ENCODE measurements around the gene ASAP3.

ASAP3 gene

DNA sequence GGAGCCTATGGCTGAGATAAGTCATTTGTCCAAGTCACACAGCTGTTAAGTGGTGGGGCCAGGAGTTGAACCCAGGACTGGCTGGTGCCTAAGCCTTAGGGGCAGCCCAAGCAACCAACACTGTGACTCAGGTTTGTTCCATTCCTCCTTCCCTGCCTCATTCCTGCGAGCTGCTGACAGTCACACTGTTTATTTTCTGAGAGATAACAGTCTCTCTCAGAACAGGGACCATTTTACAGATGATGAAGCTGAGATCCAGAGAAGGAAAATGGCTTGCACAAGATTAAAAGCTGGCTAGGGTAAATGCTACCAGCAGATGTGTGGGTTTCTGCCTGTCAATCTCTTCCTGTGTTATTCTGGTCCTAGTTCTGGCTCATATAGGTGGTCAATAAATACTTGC is 35.1 kb downstream of the ASAP3 start:
- DNase-seq: no peak

DNA sequence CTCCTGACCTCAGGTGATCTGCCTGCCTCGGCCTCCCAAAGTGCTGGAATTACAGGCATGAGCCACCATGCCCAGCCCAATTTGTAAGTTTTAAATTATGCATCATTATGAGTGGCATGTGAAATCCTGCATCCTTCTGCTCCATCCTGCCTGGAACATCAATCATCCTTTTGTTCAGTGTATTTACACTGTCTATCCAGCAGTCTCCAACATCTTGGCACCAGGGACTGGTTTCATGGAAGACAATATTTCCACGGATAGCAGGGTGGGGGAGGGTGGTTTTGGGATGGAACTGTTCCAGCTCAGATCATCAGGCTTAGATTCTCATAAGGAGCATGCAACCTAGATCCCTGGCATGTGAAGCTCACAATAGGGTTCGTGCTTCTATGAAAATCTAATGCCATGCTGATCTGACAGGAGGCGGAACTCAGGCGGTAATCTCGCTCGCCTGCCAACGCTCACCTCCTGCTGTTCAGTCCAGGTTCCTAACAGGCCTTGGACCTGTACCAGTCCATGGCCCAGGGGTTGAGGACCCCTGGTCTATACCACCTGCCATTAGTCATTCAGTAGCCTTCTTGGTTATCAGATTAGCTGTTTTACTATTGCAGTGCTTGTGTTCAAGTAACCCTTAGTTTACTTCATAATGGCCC is 37.2 kb downstream of the ASAP3 start:
- no peak for DNase-seq

DNA sequence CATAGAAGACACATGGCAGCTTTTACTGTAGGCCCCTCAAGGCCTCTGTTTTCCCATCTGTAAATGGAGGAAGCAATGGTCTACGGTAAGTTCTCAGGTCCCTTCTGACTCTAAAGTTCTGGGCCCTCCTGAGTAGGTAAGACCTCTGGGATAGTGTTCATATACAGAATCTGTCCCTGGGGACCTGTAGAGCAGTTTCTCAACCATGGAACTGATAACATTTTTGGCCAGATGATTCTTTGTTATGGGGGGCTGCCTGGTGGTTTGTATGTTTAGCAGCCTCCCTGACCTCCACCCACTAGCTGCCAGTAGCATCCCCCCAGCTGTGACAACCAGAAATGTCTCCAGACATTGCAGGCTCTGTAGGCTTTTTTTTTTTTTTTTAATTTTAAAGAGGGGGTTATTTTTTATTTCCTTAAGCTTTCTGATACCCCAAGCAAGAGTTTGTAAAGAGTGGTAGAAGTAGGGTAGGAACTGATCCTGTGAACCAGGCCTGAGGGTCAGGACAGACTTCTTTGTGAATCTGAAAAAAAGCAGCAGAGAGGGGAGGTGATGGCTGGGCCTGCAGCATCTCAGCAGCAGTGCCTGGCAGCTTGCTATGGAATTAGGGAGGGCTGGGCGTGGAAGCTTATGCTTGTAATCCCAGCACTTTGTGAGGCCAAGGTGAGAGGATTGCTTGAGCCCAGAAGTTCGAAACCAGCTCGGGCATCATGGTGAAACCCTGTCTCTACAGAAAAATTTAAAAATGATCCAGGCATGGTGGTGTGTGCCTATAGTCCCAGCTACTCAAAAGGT is 39.2 kb downstream of the ASAP3 start:
- DNase-seq: no peak

DNA sequence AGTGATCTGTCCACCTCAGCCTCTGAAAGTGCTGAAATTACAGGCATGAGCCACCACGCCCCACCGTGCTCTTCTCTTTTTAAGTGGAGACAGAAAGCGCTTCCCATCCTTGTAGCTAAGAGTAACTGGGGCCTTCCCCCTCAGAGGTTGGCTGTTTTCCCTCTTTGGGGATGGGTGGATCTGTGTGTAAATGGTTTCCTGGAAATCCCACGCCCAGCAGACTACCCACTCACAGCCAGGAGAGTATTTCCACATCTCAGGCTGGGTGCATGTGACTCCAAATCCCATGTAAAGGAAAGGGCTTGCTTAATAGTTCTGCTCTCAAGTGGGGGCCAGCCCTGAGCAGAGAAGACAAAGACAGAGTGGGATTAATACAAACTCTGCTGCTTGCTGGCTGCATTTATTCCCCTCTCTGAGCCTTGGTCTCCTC is 39.9 kb downstream of the ASAP3 start:
- DNase-seq: no peak

DNA sequence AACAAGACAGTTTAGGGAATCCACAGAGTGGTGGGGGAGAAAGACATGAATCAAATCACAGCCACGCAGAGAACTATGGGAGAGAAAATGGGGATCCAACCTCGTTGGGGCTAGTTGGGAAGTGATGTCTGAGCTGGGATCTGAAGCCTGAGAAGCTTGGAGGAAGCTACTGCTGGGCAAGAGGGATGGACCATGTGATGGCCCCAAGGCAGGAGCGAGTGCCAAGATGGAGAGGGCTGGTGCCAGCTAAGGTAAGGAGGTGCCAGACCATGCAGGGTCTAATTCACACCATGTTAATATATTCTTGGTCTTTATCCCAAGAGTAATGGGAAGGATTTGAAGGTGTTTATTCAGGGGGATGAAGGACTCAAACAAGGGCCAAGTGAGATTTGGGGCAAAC is 41.2 kb downstream of the ASAP3 start:
- DNase-seq: no peak

DNA sequence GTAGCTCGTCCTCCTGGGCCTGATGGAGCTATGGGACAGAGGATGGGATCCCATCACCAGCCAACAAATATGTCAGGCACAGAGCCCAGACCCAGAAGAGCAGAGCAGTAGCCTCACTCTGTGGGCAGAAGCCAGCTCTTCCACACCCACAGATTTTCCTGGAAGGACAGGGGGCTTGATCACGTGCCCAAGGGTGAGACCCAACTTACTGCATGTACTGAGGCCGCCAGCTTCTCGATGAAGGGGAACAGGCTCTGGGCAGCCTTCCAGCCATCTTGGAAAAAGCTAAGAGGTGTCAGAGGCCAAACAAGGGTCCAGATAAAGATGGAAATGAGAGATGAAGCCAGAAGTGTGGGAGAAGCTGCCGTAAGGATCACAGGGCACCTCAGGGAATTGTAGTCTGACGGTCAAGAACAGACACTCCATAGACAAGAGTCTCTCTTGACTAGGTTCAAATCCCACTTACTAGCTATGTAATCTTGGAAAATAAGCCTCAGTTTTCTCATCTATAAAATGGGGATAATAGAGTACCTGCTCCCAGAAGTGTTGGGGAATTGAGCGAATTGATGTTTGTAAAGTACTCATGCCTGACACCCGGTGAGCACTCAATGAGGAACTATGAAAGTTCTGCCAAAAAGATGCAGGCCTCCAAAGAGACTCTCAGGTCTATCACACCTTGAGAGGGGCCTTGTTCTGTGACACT is 42.4 kb downstream of the ASAP3 start:
- no peak for DNase-seq

DNA sequence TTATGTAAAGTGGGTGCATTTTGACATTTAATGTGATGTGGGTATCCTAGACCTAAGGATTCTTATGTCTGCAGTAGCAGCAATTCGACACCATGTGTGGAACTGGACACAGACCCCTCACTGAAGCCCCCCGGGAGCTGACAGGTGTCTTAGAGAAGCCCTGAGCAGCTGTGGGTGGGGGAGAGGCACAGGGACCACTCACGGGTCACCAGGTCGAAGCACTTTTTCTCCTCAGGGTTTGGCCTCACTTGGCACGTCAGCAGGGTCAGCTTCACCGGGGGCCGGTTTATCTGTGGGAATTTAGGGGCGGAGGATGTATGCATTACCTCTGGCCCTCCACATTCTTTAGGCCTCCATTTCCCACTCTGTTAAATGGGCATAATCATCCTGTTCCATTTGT is 45.4 kb downstream of the ASAP3 start:
- no peak for DNase-seq

DNA sequence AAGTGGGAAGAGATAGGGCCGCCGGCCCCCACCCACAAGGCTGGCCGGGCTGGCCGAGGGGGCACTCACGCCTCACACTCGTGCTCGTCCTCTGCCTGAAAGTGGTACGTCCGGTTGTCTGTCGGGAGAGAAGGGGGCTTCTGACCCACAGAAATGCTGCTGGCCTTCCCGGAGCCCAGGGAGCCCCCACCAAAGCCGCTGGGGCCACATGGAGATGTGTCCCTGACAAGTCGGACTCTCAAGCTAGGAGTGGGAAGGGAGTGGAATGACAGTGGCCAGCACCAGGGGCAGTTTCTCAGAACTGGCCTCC is 46.7 kb downstream of the ASAP3 start:
- DNase-seq: no peak

DNA sequence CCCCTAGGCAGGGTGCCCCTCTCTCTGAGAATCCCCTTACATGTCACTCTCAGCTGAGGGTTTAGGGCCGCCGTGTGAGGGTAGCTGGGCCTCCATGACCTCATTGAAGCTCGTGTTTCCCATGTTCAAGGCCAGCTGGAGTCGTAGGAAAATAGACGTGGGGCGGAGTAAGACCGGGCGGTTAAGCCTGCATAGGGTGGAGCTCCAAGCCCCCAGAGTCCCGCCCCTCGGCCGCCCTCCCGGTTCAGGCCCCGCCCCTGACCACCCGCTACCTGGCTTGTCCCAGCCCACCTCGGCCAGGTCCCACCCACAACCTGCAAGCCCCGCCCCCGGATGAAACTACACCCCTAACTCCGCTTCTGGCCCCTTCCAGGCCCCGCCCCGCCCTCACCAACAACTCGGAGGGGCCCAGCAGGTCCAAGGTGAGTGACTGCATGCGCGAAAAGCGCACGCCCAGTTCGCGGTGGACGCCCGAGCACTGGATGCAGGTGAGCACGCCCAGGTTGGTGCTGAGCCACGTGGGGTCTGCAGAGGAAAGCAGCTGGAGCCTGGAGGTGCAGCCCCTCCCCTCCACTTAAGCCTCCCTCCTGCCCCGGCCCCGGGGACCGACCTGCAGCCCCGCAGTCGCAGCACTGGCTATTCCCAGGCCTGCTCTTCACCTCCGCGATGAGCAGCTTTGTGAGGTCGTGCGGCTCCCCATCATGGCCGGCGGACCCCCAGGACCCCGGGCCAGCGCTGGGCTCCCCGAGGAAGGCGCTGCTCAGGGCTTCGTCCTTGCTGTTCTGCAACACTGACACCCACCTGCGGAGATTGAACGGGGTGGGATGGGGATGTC is 47.2 kb downstream of the ASAP3 start:
- DNase-seq: no peak

DNA sequence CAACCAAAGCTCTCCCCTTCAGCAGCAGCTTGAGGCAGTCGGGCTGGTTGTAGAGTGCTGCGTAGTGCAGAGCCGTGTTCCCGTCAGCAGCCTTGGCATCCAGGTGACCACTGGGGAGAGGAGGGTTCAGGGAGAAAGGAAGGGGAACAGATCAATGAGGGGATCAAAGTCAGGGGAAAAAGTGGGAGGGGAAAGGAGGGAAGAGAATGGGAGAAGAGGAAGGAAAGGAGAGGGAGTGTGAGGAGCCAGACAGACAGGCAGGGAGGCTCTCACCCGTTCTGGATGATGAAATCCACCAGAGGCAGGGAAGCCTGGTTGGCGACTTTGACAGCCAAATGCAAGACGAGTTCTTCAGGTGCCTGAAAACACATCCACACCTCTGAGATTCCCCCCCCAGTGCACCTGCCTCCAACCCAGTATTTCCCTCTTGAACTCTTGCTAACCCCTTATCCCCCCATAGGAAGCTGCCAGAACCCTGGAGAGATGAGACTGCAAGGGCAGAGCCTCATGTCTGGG is 49.7 kb downstream of the ASAP3 start:
- no peak for DNase-seq

DNA sequence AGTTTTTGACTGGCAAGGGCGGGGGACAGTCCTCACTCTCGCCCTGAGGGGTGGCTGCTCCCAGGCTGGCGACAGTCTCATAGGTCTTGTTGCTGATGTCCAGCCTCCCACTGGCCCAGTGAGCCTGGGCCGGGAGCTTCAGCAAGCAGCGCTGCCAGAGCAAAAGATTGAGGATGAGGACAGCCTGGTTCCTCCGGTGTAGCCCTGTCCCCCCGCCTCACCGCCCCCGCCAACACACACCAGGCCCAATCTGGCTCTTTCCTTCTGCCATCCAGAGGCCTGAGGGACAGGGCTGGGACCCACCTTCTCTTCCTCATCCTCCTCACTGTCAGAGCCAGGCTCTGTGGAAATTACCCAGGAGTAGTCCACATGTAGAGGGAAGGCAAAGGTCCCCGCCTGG is 50.9 kb downstream of the ASAP3 start:
- DNase-seq: no peak

DNA sequence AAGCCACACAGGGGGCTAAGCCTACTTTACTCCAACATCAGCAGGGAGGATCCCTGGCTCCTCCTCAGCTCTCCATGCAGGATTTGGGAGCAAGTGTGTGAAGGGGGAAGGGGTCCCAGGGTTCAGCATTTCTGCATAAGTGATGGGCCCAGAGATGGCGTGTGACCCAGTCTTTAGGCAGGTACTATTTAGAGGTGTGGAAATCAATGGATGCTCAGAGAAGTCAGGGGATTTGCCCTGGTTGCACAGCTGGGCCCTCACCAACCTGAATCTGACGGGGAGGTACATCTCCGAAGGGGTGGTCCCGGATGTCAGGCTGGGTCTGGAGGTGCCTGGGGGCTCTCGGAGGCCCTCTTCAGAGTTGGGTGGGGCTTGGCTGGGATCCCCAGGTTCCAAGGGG is 52.5 kb downstream of the ASAP3 start:
- no peak for DNase-seq

DNA sequence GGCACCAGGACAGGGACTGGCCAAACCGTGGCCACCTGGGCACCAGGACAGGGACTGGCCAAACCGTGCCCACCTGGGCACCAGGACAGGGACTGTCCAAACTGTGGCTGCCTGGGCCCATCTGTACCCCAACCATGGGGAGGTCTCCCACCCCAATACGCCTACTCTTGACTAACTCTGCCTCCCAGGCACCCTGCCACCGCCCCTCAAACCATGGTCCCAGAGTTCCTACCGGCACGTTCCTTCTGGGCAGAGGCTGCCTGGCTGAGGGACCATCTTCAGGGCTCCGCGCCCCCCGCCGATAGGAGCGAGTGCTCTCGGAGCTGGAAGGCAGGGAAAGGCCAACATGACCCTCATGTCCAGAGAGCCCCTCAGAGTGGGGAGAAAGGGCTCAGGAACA is 53.2 kb downstream of the ASAP3 start:
- no peak for DNase-seq

DNA sequence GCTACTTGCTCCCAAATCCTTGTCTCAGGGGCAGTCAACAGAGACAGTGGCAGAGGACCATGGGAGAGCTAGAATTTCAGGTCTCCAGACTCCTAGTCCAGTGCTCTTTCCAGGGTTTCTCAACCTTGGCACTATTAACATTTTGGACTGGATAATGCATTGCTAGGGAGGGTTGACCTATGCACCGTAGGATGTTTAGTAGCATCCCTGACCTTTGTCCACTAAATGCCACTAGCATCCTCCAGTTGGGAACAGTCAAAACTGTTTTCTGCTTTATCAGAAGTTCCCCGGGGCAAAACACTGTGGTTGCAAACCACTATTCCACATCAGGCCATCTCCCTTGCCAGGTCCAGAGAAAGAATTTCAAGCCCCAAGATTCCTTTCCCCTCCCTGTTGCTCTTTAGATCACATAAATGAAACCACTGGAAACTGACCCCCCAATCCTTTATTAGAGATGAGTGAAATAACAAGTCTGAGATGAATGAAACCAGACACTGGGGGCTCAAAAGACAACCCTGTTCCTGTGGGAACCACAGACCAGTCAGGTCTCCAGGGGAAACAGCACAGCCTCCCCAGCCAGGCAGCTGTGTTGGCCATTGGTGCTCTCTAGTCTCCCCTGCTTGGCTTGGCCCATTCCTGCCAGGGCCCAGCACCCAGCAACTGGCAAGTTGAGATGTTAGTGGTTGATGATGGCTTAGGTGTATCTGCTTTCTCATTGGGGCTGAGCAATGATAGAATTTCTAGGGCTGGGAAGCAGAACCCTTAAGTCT is 55.7 kb downstream of the ASAP3 start:
- no peak for DNase-seq

DNA sequence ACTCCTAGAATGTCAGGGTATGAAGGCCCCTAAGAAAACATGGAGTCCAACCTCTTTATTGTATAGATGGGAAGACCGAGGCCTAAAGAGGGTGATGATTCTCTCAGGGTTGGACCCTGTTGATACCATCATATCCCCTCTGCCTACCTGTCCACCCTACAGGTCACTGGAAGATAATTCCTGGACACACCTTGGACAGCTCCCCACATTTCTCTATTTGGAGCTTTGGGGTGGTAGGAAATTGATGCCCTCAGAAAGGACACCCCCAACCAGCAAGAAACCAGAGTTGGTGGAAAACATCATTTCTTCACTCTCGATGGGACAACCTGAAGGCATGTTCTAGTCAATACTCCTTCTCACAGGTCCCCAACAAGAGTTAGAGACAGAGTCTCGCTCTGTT is 56.4 kb downstream of the ASAP3 start:
- no peak for DNase-seq

DNA sequence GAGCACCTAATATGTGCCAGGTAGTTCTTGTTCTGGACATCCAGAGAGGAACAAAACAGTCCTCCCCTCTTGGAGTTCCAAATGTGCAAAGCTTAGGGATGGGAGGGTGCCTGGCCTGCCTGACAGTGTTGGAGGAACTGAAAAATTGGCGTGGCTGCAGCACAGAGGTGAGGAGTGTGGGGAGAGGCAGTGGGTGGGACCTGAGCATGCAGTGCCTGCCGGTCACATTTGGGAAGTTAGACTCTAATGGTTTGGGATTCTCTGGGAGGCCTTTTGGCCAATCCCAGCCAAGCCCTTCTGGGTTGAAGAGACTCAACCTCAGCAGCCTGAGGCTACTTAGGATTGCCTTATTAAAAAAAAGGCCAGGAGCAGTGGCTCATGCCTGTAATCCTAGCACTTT is 57.2 kb downstream of the ASAP3 start:
- DNase-seq: no peak

DNA sequence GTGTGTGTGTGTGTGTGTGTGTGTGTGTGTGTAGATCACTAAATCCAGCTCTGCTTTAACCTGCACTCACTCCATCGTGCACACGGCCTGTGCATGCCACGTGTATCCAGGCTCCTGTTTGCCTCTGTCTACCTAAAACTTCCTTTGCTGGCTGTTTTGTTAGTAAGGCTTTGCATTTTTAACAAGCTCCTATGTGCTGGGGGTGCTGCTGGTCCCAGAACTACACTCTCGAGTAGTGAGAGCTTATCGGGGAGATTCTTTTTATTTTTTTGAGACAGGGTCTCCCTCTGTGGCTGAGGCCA is 58.8 kb downstream of the ASAP3 start:
- DNase-seq: no peak

DNA sequence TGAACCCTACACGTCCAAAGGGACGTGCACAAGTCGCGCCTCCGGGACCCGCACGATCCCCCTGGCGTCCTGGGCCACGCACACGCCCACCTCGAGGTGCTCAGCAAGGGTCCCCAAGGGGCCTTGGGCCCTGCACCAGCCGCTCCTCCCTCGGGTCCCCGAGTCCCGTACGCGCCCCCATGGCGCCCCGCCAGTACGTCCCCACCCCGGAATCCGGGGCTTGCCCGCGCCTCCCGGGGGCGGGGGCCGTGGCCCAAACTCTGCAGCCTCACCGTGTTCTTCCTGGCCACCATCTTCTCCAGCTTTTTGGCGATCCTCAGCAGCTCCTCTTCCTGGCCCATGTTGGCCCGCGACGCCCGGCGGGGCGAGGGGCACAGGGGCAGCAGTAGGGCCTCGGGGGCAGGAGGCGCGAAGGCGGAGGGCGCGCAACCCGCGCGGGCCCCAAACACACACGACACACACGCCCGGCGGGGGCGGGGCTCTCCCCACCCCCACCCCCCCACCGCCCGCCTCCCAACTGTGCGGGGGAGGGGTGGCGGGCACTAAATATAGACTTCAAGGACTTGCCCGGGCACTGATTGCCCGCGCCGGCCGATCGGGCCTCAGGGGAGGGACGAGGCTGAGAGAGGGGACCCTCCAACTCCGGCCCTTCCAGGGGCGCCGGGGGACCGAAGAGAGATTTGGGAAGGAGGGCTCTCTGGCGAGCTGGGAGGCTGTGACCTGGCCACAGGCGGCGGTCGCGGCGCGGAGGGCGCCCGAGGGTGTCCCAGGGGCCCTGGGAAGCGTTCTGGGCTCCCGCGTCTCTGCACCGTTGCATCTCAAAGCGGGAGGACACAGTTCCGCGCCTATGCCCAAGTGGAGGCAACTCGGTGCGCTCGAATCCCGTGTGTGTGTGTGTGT is 59.4 kb downstream of the ASAP3 start, which contains the start of gene TCEA3:
Gene TCEA3, minus strand, starts transcription at position 456 of the 900 bp plus-strand sequence. Its CDS starts 115 bp downstream, at position 341.
- DNase-seq: no peak

DNA sequence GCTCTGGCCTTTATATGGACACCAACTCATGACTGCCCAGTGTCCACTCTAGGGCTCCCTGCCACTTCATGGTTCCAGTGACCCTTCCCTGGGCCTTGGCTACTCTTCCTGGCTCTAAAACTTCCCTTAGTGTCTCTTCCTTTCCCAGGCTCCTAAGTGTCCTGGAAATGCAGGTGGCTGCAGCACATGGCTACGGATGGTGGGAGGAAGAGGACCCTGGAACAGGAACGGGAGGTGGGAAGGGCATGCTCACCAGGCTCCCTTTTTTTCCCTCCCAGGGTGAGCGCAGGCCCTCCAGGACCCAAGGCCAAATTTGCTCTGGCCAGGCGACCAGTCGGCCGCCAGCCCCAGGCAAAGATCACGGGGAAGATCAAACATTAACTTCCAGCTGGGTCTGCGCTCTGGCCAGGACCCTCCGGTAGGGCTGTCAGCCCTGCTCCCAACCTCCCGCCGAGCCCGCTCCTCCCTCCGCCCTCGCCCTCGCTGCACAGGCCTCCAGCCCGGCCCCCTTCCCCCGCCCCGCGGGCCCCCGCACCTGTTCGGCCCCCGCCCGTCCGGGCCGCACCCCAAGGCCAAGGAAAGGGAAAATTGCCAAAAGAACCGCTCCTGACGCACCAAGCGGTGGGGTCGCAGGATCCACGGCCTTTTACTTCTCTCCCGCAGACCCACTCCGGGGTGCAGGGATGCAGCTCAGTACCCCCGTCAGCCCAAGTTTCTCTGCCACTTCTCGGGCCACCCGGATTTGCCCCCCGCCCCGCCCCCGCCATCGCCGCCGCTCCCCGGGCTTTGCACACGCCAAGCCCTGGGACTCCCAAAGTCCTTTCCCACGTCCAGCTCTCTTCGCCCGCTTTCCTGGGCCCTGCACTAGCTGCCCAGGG is 60.3 kb downstream of the ASAP3 start:
- DNase-seq: no peak

DNA sequence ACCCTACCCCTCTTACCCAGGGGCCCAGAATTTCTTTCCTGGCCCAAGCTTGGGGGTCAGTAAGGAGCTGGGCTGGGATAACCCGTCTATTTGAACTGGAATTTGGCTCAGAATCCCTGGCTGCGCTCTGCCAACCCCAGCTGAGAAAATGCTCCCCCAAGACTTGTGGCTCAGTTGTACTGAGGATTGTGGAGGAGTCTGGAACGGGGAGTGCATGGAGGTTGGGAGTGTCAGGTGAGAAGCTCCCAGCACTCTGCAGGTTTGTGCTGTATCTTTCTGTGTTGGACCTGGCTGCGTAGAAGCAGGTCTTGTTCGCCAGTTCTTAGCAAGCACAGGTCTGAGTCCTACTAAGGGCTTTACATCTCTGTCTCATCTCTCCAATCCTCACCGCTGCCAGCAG is 61.0 kb downstream of the ASAP3 start:
- no peak for DNase-seq
